NCI-H1092 treated with DMSO at 0.1 percent for 48 hours (cell line): ENCODE data around the gene VWA3A.
"Not testable (repeated sequence)": the region's sequence is repeated elsewhere in the genome, so short reads cannot be mapped to it uniquely, and the experiment has no call there.

Experiments
- DNase-seq: peaks from one replicate; lab custom pipeline; 2025; lab: John Stamatoyannopoulos, UW

Gene VWA3A

DNA sequence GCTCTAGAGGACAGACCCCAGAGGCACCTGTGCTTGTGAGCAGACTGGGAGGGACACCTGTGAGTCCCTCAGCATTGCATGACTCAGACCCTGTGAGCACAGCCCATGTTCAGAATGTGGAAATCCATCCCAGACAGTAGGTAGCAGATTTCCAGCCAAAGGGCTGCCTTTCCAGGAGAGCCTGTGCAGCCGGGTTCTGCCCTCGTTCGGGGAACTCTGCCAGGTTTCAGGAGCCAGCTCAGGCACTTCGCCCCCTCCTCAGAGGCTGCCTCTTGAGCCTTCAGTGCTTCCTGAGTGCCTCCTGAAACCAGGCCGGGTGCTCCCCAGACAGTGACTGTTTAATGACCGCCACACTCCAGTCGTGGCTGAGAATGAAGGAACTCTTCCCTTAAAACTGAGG is 46.7 kb downstream of the VWA3A start:
- no peak for DNase-seq

DNA sequence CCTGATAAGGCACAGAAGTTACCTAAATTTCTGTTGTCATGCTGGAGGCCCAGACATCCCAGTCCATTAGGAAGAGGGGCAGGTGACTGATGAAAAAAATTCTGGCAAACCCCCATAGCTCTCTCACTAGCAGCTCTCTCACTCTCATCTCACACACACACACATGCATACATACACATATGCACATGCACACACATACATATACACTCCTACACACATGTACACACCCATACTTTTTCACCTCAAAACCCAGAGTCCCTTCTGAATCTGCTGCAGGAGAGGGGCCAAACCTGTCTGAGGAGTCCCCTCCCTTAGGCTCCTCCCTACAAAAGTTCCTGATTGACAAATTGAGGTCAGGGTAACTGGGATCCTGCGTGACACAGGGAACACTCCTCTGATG is 47.4 kb downstream of the VWA3A start:
- no peak for DNase-seq

- no peak for DNase-seq
Measured at GRCh38 chr16:22141767-22142166, 49.4 kb downstream of the VWA3A start.

GRCh38 chr16:22144520-22144919 is 52.2 kb downstream of the VWA3A start:
- no peak for DNase-seq

- no peak for DNase-seq
Measured at GRCh38 chr16:22147853-22148252, 55.5 kb downstream of the VWA3A start.

GRCh38 chr16:22151246-22151998 is 59.1 kb downstream of the VWA3A start:
- DNase-seq = no peak

DNA sequence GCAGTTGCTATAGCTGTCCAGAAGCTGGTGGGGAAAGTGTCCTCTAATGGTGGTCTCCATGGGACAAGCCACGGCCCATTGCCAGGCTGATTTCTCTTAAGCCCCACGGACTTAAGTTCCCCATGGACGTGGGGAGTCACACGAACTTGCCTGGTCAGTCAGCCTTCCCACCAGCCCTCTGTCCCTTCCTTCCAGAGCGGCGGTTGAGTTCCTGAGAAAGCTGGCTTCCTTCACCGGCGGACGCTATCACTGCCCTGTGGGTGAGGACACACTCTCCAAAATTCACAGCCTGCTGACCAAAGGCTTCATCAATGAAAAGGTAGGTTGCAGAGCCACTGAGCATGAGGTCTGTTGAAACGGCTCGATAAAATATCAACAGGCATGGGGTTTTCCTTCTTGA is 60.0 kb downstream of the VWA3A start:
- no peak for DNase-seq

GRCh38 chr16:22153078-22153477 is 60.7 kb downstream of the VWA3A start:
- DNase-seq = not testable (repeated sequence)

DNA sequence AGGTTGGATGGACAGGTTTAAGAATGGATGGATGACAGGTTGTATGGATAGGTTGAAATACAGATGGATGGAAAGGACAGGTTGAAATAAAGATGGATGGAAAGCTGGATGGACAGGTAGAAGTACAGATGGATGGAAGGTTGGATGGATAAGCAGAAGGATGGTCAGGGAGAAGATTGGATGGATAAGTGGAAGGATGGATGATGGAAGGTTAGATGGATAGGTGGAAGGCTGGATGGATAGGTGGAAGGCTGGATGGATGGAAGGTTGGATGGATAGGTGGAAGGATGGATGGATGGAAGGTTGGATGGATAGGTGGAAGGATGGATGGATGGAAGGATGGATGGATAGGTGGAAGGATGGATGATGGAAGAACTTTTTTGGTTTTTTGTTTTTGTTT is 69.1 kb downstream of the VWA3A start:
- no peak for DNase-seq

GRCh38 chr16:22161999-22162655 is 69.8 kb downstream of the VWA3A start, which contains the start of gene SDR42E2:
TSS of gene SDR42E2 (plus strand) at chr16:22162506. CDS start at chr16:22165583, 3,077 bp downstream.
- no peak for DNase-seq

DNA sequence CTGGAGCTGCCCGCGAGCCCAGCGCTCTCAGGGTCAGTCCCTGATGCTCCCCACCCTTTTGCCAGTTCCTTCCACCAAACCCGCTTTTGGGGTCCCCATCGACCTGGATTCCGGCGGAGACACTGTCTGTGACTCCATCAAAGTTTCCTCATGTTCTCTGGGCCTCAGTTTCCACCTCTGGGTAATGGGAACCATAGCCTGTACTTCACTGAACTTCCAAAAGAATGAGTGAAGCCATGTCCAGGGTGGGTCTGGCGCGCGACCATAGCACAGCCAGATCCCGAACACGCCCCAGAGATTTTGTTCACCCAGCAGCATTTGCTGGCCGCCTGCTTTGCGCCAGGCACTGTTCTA is 70.3 kb downstream of the VWA3A start:
- DNase-seq = no peak

GRCh38 chr16:22163806-22164205 is 71.5 kb downstream of the VWA3A start:
- DNase-seq = no peak

GRCh38 chr16:22164482-22164881 is 72.1 kb downstream of the VWA3A start:
- no peak for DNase-seq

DNA sequence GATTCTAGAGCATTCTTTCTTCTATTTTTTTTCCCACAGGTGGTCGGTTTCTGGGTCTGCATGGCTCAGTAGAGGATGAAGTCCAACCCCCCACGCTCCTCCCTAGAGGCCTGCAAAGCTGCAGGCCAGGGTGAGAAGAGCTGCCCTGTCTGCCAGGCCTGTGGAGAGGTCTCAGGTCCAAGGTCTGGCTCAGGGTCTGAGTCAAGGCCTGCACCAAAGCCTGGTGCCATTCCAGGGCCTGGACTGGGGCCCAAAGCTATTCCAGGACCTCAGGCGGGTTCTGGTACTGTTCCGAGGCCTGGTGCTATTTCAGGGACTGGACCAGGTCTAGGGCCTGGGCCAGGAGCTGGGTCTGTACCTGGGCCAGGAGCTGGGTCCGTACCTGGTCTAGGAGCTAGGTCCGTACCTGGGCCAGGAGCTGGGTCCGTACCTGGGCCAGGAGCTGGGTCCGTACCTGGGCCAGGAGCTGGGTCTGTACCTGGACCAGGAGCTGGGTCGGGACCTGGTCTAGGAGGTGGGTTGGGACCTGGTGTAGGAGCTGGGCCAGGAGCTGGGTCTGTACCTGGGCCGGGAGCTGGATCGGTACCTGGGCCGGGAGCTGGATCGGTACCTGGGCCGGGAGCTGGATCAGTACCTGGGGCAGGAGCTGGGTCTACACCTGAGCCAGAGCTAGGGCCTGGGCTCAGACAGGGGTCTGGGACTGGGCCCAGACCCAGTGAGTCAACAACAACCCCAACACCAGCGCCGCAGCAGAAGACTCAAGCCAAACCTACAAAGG is 73.4 kb downstream of the VWA3A start:
- no peak for DNase-seq

GRCh38 chr16:22171953-22172352 is 79.6 kb downstream of the VWA3A start:
- DNase-seq = no peak

DNA sequence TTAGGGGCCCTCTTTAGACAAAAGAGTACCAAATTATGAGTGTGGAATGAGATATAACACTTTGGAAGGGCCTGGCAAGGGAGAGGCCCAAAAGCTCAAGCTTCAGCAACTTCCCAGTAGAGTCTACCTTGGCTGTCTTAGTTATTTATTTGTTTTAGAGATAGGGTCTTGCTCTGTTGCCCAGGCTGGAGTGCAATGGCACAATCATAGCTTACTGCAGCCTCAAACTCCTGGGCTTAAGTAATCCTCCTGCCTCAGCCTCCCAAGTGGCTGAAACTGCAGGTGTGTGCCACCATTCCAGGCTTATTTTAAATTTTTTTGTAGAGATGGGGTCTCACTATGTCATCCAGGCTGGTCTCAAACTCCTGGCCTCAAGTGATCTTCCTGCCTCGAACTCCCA is 80.3 kb downstream of the VWA3A start:
- not testable (repeated sequence) for DNase-seq

DNA sequence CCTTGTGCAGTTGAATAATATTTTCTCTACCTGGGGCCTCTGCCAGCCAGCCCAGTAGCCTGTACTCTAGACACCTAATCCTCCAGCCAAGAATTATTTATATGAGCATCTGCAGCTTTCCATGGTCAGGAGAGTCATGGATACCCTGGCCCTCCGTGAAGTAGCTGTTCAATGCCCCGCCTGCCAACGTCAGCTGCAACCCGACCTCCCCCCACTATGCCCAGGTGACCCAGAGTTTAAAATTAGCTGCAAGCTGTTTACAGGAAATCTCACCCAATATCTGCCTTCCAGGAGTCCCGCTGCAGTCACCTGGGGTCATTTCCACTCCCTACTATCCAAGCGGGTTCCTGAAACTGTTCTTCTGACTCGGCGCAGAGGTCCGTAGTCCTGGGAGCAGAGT is 82.3 kb downstream of the VWA3A start:
- no peak for DNase-seq

DNA sequence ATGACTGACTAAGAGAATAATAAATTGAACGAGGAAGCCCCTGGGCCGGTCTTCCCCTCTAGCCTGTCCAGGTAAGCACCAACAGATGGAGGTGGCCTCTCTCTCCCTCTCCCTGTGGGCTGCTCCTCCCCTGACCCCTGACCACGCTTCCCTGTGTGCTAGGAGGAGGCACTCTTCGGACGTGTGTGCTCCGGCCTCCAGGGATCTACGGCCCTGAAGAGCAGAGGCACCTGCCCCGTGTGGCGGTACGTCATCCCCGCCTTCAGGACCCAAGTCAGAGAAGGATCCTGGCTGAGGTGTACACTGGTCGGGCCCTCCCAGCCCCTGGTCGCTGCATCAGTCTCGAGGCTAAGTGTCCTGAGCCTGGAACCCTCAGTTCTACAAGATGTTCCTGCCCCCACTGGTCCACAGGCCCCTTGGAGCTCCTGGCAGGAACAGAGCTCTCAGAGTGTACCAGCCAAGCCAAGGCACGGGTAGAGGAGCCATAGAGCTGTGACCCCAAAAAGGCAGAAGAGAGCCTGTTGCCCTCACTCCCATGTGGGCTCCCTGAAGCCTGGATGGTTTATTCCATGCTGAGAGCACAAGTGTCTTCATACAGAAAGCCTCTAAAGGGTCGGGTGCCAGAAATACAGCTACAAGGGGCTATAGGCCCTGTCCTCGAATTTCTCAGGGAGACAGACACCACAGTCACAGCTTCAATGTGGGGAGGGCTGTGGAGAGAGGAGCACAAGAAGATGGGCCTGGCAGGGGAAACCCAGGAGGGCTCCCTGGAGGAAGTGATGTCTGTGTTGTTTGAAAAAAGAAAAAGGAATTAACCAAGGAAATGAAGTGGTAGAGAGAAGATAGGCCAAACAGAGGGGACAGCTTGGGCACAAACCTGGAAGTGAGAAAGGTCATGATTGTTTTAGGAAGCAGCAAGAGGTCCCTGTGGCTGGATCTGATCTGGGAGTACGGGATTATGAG is 85.9 kb downstream of the VWA3A start:
- no peak for DNase-seq

GRCh38 chr16:22181426-22181825 is 89.1 kb downstream of the VWA3A start:
- no peak for DNase-seq

- no peak for DNase-seq
Measured at GRCh38 chr16:22181843-22182242, 89.5 kb downstream of the VWA3A start.

GRCh38 chr16:22183335-22183734 is 91.0 kb downstream of the VWA3A start:
- DNase-seq = no peak
